Cardiac muscle cell (in vitro differentiated cells and primary cell): ENCODE results near the gene GRAP2. TPM values are rescaled to one million over a fixed set of nuclear protein-coding genes. Genes with fewer than 3 reads are reported as not detected.

Experiments
- DNase-seq, 2 donors: peaks; one replicate each; pipeline versions ENCODE4 v3.0.0 to v3.0.0-alpha.2; 2010 to 2017; ENCODE audit warnings: low read depth in 1 of 2, low spot score in 1 of 2
- H3K27ac ChIP-seq: fragments of 200-600 bp; sonication (generic); 2 replicates; pipeline ENCODE4 v1.5.1; 2016
- H3K27me3 ChIP-seq: fragments of 200-600 bp; sonication (generic); 2 replicates; pipeline ENCODE4 v1.6.0; 2016; ENCODE audit warnings: control low read depth
- H3K36me3 ChIP-seq: fragments of 200-600 bp; sonication (generic); 2 replicates; pipeline ENCODE4 v1.5.1; 2016; ENCODE audit warnings: control low read depth
- H3K4me1 ChIP-seq: fragments of 200-600 bp; sonication (generic); 2 replicates; pipeline ENCODE4 v1.8.1; 2017; ENCODE audit warnings: low read depth, mild to moderate bottlenecking, mixed run types
- H3K4me3 ChIP-seq: fragments of 200-600 bp; sonication (generic); 2 replicates; pipeline ENCODE4 v1.5.1; 2016; ENCODE audit warnings: mild to moderate bottlenecking
- H3K9me3 ChIP-seq: fragments of 200-600 bp; sonication (generic); 2 replicates; pipeline ENCODE4 v1.5.1; 2017; ENCODE audit warnings: low read depth, mild to moderate bottlenecking, control low read depth
- polyA plus RNA-seq: library from polyadenylated mRNA; unstranded; fragments of >200 nt; fragmentation: Nextera tagmentation; extraction: Ambion mirVana; gene quantifications from 2 replicates; pipeline ENCODE4 v1.2.1, GENCODE V29; 2016
- total RNA-seq: library from RNA; depleted of rRNA; stranded (reverse); fragments of >200 nt; gene quantifications from 2 replicates; pipeline ENCODE4 v1.2.3, GENCODE V29; 2016
- TF ChIP-seq, protein P1 (sequence below): IDR thresholded peaks from 2 replicates; pipeline ENCODE4 v1.5.1; 2012; ENCODE audit warnings: low read depth, mild to moderate bottlenecking, low read length

The GRAP2 gene
- total and polyA plus RNA-seq, 2 experiments from 2014 or later = 0.09 TPM; not detected in 1

DNA sequence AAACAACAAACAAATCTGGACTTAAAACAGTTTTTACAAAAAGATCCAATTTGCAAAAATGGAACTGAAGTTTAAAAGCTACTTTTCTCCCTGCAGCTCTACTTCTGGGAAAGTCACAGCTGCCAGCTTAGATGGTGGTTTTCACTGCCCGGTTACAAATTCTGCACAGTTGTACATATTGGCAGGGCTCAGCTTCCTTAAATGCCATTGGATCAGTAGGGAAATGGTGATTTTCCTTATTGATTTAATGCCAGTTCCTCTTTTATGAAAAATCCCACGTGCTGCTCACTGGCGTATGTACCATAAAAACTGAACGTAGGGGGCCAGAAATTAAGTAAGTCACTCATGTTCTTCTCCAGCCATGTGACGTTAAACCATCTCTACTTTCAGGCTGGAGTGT, 22.8 kb downstream of the GRAP2 start:
- Histone ChIP-seq H3K27me3 (no peaks in the 10 kb centered on the region), H3K36me3 (no peaks in the 10 kb centered on the region), H3K4me1 (no peaks in the 10 kb centered on the region), H3K9me3 (no peaks in the 10 kb centered on the region), H3K27ac (no peak overlapping the region), H3K4me3 (no peak overlapping the region)
- no peak for DNase-seq
- TF ChIP-seq, protein P1, sequence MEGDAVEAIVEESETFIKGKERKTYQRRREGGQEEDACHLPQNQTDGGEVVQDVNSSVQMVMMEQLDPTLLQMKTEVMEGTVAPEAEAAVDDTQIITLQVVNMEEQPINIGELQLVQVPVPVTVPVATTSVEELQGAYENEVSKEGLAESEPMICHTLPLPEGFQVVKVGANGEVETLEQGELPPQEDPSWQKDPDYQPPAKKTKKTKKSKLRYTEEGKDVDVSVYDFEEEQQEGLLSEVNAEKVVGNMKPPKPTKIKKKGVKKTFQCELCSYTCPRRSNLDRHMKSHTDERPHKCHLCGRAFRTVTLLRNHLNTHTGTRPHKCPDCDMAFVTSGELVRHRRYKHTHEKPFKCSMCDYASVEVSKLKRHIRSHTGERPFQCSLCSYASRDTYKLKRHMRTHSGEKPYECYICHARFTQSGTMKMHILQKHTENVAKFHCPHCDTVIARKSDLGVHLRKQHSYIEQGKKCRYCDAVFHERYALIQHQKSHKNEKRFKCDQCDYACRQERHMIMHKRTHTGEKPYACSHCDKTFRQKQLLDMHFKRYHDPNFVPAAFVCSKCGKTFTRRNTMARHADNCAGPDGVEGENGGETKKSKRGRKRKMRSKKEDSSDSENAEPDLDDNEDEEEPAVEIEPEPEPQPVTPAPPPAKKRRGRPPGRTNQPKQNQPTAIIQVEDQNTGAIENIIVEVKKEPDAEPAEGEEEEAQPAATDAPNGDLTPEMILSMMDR = no peak

- TF ChIP-seq, protein P1 = no peak
- H3K27ac ChIP-seq = no peak overlapping the region
- H3K36me3 ChIP-seq = no peaks in the 10 kb centered on the region
- no peaks in the 10 kb centered on the region for H3K27me3 ChIP-seq
- no peak overlapping the region for H3K4me3 ChIP-seq
- H3K4me1 ChIP-seq = no peaks in the 10 kb centered on the region
- no peak for DNase-seq
- H3K9me3 ChIP-seq = no peaks in the 10 kb centered on the region
Measured at GRCh38 chr22:39924286-39924685, 23.4 kb downstream of the GRAP2 start.

GRCh38 chr22:39925273-39925672, 24.4 kb downstream of the GRAP2 start:
- no peak for DNase-seq
- Histone ChIP-seq H3K36me3 (no peaks in the 10 kb centered on the region), H3K4me1 (no peaks in the 10 kb centered on the region), H3K27ac (no peak overlapping the region), H3K27me3 (no peaks in the 10 kb centered on the region), H3K9me3 (no peaks in the 10 kb centered on the region), H3K4me3 (no peak overlapping the region)
- TF ChIP-seq, protein P1 = no peak

DNA sequence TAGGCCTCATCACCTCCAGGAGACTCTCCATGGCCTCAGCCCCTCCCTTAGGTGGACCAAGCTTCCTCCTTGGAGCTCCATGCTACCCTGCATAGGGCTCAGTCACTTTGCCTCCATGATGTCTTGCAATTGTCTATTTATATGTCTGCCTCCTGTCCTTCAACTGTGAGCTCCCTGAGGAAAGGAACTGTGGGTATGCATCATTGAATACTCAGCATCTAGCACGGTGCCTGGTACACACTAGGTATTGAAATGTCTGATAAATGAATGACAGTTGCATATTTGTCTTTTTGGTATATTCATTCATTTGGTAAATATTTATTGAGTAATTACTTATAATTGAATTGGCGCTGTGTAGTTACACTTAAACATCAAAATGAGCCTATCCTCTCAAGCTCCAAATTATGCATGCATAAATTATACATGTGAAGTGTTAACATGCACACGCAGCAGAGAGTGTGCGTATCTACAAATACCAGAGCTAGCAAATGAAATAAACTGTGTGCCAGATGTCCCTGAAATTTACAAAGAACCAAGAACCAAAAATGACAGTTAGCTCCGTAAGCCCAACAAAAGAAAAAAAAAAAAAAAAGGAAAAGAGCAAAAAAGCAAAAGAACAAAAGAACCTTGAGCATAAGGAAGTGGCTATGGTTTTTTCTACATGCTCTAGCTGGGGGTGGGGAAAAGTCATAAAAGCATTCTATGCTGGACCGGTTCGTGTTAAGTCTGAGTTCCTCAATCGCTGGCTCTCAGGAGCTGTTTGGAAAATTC, 25.2 kb downstream of the GRAP2 start:
- Histone ChIP-seq H3K4me3 (no peak overlapping the region), H3K9me3 (no peaks in the 10 kb centered on the region), H3K36me3 (no peaks in the 10 kb centered on the region), H3K27ac (no peak overlapping the region), H3K27me3 (no peaks in the 10 kb centered on the region), H3K4me1 (no peaks in the 10 kb centered on the region)
- TF ChIP-seq, protein P1 = no peak
- DNase-seq = no peak

- Histone ChIP-seq H3K9me3 (no peaks in the 10 kb centered on the region), H3K36me3 (no peaks in the 10 kb centered on the region), H3K27me3 (no peaks in the 10 kb centered on the region), H3K27ac (no peak overlapping the region), H3K4me3 (no peak overlapping the region), H3K4me1 (no peaks in the 10 kb centered on the region)
- no peak for DNase-seq
- TF ChIP-seq, protein P1 = no peak
Measured at GRCh38 chr22:39926753-39927152, 25.9 kb downstream of the GRAP2 start.
